Ishikawa (cell line): ENCODE measurements around the gene WSCD1.

Experiments used
- CEBPB ChIP-seq: IDR thresholded peaks from 2 replicates; pipeline ENCODE4 v1.6.1; 2012
- CREB1 ChIP-seq: IDR thresholded peaks from 2 replicates; pipeline ENCODE4 v1.6.1; 2012; ENCODE audit warnings: low read depth
- EGR1 ChIP-seq: IDR thresholded peaks from 2 replicates; pipeline ENCODE4 v1.6.1; 2012
- EP300 ChIP-seq: IDR thresholded peaks from 2 replicates; pipeline ENCODE4 v1.6.1; 2012; ENCODE audit warnings: borderline replicate concordance
- FOXM1 ChIP-seq: IDR thresholded peaks from 2 replicates; pipeline ENCODE4 v1.6.1; 2012; ENCODE audit warnings: low read depth, borderline replicate concordance
- MAX ChIP-seq: IDR thresholded peaks from 2 replicates; pipeline ENCODE4 v1.6.1; 2012
- RAD21 ChIP-seq: IDR thresholded peaks from 2 replicates; pipeline ENCODE4 v1.6.1; 2012; ENCODE audit warnings: low read depth
- TAF1 ChIP-seq: IDR thresholded peaks from 2 replicates; pipeline ENCODE4 v1.6.1; 2012; ENCODE audit warnings: low read depth, mild to moderate bottlenecking
- TEAD4 ChIP-seq: IDR thresholded peaks from 2 replicates; pipeline ENCODE4 v1.6.1; 2012
- USF1 ChIP-seq: IDR thresholded peaks from 2 replicates; pipeline ENCODE4 v1.6.1; 2012
- ZBTB7A ChIP-seq: IDR thresholded peaks from 2 replicates; pipeline ENCODE4 v1.6.1; 2012; ENCODE audit warnings: low read depth

DNA sequence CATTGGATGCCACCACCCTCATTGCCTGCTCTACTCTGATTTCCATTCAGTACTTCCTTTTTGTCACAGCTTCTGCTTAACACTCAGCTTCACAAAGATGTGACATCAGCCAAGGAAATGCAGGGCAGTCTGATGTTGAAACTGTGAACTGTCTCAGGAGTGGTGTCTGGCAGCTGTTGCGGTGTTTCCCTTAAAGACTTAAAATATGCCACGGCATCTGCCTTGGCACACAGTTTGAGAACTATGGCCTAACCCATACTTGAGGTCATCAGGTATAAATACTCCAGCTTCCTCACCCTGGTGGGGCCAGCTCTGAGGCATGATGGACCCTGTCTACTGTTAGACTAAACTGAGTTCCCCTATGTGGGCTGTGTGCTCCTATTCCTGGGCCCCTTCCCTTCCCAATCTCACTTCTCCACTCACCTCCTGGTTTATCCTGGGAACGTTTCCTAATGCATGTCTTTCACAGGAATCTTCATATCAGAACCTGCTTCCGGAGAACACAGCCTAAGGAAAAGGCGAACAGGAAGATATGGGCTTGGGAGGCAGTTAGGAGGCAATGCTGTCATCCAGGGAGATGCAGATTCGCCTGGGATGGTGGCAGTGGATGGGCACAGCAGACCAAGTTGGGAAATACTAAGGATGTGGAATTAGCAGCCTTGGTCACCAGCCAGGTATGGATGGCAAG is 96.5 kb downstream of the WSCD1 start:
- no peak for TF ChIP-seq EGR1
- no peak for TF ChIP-seq USF1
- TF ChIP-seq CEBPB: no peak
- TF ChIP-seq CREB1: no peak
- no peak for TF ChIP-seq MAX
- no peak for TF ChIP-seq EP300
- TF ChIP-seq RAD21: no peak
- no peak for TF ChIP-seq TEAD4
- TF ChIP-seq TAF1: no peak
- TF ChIP-seq FOXM1: no peak
- TF ChIP-seq ZBTB7A: no peak
